GM10847 (cell line): Measurements from ENCODE around the gene IL20RB.

Experiments used
- POLR2A ChIP-seq: IDR thresholded peaks from 2 replicates; pipeline ENCODE4 v1.6.1; 2011; ENCODE audit not compliant: insufficient read length; ENCODE audit errors: extremely low read depth

Gene IL20RB

DNA sequence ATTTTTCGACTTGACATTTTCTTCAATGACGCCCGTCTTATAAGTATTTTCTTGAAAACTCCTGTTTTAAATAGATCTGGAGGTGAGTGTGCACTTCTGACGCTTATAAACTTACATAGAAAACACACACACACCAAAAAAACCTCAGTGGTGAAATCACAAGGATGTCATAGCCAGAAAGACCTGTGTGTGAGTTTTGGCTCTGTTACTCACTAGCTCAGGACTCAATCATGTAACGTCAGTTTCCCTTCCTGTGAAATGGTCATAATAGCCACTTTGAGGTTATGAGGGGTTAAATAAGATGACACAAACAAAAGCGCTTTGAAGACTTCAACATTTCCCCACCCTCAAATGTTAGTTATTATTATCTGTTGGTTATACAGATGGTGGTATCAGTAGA is 1.8 kb downstream of the IL20RB start:
- no peak for TF ChIP-seq POLR2A

DNA sequence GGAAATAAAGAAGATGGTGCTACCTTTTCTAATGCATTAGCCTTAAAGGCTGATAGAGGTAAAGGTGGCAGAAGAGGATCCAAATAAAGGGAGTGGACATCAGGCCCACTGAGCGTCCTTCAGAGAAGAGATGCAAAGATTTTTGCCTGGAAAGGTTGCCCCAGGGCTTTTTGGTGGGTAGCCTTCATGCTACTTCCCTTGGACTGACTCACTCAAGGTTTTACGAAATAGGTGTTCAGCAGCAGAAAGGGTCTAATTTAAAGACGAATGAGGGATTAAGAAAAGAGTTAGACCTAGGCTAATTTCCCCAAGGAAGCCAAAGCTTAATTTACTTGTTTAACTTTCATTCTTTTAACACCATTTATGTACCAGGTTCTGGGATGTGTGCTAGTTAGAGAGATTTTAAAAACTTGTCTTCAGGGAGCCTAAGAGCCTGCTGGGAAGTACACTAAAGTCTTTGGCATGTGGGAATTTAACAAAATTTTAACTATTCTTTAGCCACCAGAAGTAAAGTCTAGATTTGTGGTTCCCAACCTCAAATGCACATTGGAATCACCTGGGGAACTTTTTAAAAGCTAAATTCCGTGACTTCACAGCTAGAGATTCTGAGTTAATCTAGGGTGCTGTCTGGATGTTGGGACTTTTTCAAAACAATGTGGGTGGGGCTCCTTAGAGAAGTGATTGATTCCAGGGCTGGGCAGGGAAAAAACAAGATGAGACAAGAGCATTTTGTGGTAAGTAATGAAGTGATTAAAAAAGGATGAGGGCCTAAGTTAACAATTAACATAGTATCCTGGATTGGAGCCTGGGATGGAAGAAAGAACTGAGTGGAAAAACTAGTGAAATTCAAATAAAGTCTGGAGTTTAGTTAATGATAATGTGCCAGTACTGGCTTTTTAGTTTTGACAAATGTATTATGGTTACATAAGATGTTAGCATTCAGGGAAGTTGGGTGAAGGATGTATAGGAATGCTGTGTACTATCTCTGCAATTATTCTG is 3.4 kb downstream of the IL20RB start:
- no peak for TF ChIP-seq POLR2A

DNA sequence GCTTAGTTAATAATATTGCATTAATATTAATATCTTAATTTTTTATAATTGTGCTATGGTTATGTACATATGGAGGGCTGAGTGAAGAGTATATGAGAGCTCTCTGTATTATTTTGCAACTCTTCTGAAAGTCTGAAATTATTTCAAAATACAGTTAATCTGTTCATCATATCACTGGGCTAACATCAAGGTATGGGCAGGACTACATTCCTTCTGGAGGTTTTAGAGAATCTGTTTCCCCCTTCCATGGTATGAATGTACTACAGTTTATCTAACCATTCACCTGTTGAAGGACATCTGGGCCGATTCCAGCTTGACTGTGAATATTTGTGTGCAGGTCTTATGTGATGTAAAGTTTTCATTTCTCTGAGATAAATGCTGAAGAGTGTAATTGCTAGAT is 5.1 kb downstream of the IL20RB start:
- no peak for TF ChIP-seq POLR2A

DNA sequence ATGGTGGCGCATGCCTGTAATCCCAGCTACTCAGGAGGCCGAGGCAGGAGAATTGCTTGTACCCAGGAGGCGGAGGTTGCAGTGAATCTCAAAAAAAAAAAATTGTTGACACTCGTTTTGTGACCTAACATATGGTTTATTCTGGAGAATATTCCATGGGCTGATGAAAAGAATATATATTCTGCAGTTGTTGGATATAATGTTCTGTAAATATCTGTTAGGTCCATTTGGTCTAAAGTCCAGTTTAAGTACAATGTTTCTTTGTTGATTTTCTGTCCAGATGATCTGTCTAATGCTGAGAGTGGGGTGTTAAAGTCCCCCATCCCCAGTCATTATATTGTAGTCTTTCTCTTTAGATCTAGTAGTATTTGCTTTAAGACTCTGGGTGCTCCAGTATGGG is 15.6 kb downstream of the IL20RB start:
- no peak for TF ChIP-seq POLR2A

DNA sequence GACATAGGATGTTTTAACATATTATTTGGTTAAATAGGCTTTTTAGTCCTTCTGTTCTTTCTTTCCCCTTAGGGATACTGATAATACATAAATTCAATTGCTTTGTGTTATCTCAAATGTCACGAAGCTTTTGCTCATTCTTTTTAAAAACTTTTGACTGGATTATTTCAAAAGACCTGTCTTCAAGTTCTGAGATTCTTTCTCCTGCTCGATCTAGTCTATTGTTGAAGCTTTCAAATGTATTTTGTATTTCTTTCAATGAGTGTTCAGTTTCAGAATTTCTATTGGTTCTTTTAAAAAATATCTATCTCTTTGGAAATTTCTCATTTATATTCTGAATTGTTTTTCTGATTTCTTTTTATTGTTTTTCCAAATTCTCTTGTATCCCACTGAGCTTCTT is 16.9 kb downstream of the IL20RB start:
- TF ChIP-seq POLR2A = no peak

DNA sequence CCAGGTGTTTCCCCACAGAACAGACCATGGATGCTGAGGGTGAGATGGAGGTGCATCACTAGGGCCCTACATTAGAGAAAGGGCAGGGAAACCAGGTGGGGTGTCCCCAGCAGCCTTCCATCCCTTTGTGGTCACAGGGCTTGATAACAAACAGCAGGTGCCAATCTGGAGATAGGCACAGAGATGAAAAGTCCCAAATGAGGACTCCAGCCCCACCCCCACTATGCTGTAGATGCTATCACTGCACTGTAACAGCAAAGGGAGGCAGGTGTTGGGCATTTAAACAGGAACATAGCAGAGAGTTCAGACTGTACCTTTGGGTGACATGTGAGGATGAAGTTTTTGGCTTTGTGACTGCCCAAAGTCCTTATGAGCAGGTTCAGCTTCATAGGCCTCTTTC is 21.4 kb downstream of the IL20RB start:
- no peak for TF ChIP-seq POLR2A

DNA sequence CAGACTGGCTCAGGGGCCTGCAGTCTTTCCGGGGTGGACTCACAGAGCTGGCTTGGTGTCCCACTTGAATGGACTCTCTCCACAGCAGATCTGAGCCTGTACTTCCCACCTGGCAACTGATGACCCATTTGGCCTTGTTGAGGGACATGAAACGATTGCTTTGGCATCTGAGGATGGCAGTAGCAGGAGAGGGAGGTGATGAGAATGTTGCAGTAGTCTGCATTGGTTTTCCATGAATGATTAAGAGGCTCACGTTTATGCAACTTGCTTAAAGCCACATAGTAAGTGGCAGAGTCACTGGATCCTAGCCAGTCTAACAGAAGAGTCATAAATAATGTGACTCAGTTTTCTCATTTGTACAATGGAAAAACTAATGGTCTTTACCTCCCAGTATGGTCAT is 21.9 kb downstream of the IL20RB start:
- no peak for TF ChIP-seq POLR2A

DNA sequence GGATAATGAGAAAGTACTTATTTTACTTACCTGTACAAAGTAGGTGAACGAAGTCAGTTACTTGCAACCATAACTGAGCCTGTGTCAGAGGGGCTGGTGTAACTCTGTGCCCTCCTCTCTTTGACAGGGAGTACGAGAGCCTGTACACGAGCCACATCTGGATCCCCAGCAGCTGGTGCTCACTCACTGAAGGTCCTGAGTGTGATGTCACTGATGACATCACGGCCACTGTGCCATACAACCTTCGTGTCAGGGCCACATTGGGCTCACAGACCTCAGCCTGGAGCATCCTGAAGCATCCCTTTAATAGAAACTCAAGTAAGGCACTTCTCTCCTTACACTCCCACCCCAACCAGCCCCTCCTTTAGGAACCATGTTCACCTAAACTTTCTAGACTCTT is 24.2 kb downstream of the IL20RB start:
- TF ChIP-seq POLR2A = no peak

DNA sequence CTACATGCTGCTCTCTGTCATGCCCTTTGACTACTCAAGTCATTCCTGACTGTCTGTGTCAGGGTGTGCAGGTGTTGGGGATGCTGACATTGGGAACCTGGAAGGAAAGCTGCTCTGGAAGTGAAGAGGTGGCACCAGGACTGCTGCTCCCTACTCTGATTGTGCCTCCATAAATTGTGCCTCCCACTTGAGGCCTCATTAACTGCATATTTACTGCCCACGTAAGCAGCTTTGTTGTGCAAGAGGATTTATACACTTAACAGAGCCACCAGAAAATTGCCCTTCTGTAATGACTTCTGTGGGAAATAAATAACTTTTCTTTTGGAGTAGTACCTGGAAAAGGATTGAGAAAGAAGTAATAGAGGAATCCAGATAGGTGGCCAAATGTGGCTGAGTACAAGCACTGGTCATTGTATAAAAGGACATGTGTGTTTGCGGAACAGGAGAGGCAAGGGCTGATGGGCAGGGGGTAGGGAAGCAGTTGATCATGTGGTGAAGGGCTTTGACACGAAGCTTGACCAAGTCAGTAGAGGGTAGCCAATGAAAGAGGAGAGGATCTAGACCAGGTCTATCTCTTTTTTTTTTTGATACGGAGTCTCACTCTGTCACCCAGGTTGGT is 24.8 kb downstream of the IL20RB start:
- no peak for TF ChIP-seq POLR2A

DNA sequence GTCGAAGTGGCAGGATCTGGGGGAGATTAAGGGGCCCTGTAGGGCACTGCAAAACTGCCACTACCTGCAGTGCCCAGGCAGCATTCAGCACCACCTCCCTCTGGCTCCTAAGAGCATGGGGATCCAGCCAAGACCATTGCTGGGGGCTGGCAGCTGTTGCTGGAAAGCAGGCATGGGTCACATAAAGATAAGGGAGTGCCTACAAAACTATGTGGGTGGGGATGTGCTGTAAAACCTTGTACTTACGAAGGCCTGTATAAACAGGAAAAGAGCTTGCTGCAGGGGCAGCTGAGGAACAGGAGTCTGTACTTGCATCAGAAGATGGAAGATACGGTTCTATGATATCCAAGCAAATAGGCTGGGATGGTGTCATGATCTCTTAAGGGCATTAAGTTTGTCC is 27.1 kb downstream of the IL20RB start:
- no peak for TF ChIP-seq POLR2A

DNA sequence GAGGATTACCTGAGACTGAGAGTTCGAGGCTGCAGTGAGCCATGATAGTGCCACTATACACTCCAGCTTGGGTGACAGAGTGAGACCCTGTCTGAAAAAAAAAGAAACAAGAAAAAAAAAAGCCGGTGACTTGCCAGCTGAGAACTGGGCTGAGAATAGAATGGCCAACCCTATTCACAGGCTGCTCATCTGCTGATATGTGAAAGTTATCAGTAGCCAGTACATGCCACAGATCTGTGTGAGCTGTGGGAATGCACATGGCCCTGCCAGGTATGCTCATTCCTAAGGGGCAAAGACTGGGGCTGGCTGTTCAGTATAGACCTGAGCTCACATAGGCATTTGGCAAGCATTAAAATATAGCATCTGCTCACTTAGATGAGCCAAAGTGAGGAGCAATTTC is 30.9 kb downstream of the IL20RB start:
- no peak for TF ChIP-seq POLR2A

DNA sequence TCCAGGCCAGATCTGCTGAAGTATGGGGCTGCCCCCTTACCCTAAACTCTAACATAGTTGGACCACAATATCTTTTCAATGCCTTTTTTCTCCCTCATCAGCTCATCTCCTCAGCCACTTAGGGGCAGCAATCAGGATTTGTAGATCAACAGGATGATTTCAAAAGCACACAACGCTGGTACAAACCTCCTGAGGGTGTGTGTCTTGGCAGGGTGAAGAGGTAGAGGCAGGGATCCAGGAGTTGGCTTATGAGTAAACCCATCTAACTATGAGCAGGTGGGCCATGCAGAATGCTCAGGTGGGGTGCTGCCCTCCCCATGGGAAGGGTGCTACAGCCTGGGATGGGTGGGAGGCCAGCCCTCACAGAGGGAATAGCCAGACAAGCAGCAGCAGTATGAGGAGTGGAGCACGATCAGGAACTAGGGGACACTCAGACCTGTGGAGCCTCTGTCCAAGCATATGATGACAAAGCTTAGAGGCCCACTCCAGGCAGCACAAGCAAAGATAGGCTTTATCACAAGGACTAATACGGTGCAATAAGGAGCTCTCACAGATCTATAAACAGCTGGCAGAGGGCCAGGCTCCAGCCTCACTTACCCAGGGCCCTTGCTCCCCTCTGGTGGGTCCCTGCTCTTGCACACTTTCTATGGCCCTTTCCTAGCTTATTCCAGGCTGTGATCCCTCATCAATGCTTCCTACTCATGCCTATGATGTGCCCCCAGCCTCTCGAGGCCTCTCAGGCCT is 32.2 kb downstream of the IL20RB start:
- no peak for TF ChIP-seq POLR2A

DNA sequence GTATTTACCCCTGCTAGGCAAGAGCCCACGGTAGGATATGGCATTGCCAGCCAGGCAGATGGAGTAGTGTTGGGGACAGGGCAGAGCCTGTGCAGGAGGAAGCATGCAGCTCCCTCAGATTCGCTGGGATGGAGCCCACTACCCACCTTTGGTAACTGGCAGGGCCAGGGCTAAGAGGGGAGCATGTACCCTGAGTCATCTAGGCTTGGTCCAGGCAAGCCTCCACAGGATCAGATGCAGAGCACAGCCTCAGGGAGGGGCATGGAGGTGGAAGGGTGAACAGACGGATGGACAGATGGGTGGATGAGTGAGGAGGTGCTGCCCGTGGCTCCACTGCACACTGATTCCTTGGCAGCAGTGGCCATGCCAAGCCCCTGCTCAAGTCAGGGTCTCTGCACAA is 33.0 kb downstream of the IL20RB start:
- TF ChIP-seq POLR2A = no peak

DNA sequence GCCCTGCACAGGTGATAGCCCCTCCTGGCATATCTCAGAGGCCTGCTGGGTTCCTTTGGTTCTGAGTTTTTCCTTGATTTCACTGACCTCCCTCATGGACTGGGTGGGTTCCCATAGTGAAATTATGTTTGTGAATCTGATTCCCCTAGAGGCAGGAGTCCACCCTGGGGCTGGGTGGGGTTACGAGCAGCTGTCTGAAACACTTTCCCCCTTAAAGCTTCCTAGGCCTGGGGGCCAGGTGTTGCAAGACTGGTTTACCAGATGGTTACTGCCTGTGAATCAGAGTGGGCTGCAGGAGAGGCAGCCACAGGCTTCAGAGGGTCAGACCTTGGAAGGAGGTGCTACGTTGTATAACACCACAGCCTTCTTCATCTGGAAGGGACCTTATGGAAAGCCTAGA is 34.3 kb downstream of the IL20RB start:
- no peak for TF ChIP-seq POLR2A

DNA sequence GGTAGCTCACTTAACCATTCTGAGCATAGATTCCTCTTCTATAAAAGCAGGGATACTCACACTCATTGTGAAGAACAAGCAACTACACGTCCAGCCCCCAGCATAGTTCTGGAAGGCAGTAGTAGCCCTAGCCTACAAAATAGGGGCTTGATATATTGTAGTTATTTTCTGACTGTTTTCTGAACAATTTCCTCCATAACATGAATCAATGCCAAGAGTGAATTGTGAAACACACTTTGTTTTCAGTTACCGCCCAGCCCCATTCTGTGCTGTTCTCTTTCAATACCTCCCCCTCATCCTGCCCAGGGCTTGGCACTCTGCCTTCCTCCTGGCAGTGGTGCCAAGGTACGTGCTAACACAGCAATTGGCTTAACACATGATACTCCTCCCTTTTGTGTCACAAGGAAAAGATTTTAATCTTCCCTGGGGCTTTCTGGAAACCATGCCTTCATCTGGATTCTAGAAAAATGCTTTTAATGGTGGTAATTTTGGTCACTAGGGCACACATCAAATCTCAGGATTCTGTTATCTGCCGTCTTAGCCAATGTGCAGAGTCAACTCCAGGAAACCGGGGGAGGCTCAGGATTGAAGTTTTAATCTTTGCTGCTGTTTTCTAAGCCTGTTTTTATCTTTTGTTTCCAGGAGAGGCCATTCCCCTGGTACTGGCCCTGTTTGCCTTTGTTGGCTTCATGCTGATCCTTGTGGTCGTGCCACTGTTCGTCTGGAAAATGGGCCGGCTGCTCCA is 37.2 kb downstream of the IL20RB start:
- no peak for TF ChIP-seq POLR2A
